ENCODE data around the gene GAREM1.
"Not testable (repeated sequence)": the region's sequence is repeated elsewhere in the genome, so short reads cannot be mapped to it uniquely, and the experiment has no call there.

The GAREM1 gene

DNA sequence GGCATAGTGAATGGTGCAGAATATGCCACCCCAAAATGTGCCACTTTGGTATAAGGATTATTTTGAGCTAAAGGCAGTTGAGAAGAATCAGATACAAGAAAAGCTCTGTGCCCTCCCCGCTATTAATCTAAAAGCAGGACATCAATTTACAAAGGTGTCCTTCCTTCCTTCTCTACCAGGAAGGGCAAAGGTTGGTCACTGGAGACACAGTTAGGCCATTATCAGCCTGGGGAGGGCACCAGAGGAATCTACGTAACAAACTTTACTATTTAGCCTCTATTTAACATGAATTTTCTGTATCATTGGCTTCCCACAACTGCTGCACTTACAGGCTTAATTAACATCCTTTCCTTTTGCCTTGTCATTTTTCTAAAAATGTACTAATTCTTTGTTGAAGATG lies 228.3 kb downstream of the GAREM1 start:
- TF ChIP-seq, protein P1, sequence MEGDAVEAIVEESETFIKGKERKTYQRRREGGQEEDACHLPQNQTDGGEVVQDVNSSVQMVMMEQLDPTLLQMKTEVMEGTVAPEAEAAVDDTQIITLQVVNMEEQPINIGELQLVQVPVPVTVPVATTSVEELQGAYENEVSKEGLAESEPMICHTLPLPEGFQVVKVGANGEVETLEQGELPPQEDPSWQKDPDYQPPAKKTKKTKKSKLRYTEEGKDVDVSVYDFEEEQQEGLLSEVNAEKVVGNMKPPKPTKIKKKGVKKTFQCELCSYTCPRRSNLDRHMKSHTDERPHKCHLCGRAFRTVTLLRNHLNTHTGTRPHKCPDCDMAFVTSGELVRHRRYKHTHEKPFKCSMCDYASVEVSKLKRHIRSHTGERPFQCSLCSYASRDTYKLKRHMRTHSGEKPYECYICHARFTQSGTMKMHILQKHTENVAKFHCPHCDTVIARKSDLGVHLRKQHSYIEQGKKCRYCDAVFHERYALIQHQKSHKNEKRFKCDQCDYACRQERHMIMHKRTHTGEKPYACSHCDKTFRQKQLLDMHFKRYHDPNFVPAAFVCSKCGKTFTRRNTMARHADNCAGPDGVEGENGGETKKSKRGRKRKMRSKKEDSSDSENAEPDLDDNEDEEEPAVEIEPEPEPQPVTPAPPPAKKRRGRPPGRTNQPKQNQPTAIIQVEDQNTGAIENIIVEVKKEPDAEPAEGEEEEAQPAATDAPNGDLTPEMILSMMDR (IDR thresholded peaks at IDR 0.05), result no peak
- DNase-seq, result no peak
- Mint-ChIP-seq H3K4me3 (no peak overlapping the region), H3K27ac (no peak overlapping the region), H3K36me3 (ENCODE audit: low read depth) (no peaks in the 10 kb centered on the region), H3K4me1 (no peaks in the 10 kb centered on the region), H3K9me3 (no peaks in the 10 kb centered on the region), H3K27me3 (ENCODE audit: low read depth, poor library complexity) (peaks cover 2% of the 10 kb centered on the region)

DNA sequence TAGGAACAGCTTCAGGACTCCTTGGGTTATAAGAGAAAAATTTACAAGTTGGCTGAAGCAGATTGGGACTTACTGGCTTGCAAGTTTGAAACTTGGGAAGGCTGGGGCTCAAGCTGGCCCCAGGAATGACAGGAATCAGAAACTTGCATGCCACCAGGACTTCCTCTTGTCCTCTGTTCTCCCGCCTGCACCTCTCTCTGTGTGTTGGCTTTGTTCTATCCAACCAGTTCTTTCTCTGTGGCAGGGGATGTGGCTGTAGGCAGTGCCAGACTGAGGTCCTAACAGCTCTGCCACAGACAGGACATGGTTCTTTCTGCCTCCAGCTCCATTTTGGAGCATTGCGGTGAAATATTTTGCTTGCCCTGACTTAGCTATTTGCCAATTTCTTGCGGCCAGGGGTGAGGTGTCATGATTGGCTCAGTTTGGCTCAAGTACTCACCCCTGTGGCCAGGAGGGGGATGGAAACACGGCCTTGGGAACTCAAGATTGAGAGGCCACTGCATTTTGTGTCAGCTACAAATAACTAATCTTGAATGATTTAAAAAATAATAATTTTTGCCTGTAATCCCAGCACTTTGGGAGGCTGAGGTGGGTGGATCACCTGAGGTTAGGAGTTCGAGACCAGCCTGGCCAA lies 231.9 kb downstream of the GAREM1 start:
- DNase-seq, result no peak
- Mint-ChIP-seq H3K27ac (no peak overlapping the region), H3K4me3 (no peak overlapping the region), H3K36me3 (ENCODE audit: low read depth) (peaks cover 3% of the 10 kb centered on the region), H3K9me3 (peaks cover 5% of the 10 kb centered on the region), H3K27me3 (ENCODE audit: low read depth, poor library complexity) (peaks cover 2% of the 10 kb centered on the region), H3K4me1 (no peaks in the 10 kb centered on the region)
- TF ChIP-seq, protein P1 (IDR thresholded peaks at IDR 0.05), result no peak

DNA sequence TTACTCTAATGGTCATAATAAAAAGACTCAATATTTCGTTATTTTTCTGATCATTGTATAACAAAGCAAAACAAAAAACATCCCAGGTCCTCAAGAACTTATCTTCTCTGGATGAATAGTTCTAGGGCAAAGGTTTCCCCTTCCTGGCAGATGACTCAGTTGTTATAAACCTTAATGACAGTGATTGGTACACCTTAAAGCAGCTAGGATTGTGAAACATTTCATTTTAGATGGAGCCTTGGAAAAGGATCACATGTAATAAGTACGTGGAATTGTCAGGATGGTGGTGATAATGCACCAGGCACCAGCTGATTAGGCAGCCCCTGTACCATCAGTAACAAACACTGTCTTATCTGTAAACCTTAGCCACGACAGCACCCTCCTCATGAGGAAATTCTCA lies 233.6 kb downstream of the GAREM1 start:
- peaks cover 5% of the 10 kb centered on the region for H3K36me3 Mint-ChIP-seq (ENCODE audit: low read depth)
- no peak overlapping the region for H3K4me3 Mint-ChIP-seq
- TF ChIP-seq, protein P1 (IDR thresholded peaks at IDR 0.05), result no peak
- H3K27ac Mint-ChIP-seq, result no peak overlapping the region
- DNase-seq, result no peak
- H3K9me3 Mint-ChIP-seq, result peaks cover 8% of the 10 kb centered on the region
- H3K27me3 Mint-ChIP-seq (ENCODE audit: low read depth, poor library complexity), result peaks cover 2% of the 10 kb centered on the region
- no peaks in the 10 kb centered on the region for H3K4me1 Mint-ChIP-seq

DNA sequence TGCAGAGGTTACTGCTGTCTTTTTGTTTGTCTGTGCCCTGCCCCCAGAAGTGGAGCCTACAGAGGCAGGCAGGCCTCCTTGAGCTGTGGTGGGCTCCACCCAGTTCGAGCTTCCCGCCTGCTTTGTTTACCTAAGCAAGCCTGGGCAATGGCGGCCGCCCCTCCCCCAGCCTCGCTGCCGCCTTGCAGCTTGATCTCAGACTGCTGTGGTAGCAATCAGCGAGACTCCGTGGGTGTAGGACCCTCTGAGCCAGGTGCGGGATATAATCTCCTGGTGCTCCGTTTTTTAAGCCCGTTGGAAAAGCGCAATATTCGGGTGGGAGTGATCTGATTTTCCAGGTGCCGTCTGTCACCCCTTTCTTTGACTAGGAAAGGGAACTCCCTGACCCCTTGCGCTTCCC lies 237.3 kb downstream of the GAREM1 start:
- peaks cover 12% of the 10 kb centered on the region for H3K9me3 Mint-ChIP-seq
- not testable (repeated sequence) for H3K4me1 Mint-ChIP-seq; H3K27me3 Mint-ChIP-seq (ENCODE audit: low read depth, poor library complexity); H3K4me3 Mint-ChIP-seq; DNase-seq; H3K36me3 Mint-ChIP-seq (ENCODE audit: low read depth); H3K27ac Mint-ChIP-seq

DNA sequence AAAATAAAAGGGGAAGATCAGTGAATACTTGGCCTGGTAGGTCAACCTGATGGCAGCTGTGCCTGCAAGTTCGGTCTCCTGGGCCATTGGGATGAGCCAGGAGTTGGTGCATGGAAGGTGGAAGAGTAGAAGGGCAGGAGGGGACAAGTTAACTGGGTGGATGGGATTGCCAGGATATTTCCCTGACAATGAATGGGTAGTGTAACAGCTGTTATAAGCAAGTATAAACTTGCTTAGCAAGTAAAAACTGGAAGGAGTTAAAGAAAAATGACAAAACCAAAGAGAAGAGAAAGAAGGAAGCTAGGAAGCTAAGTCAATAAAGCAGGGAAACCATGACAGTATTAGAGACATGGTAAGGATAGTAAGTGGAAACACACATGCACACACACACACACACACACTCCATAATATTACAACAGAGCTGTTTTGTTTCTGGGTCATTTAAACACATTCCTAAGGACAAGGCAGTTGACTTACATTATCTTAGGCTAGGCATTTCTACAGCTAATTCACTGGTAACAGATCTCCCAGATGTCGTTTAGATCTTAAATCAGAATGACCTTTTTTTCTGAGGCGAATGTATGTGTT lies 251.2 kb downstream of the GAREM1 start:
- no peak overlapping the region for H3K4me3 Mint-ChIP-seq

DNA sequence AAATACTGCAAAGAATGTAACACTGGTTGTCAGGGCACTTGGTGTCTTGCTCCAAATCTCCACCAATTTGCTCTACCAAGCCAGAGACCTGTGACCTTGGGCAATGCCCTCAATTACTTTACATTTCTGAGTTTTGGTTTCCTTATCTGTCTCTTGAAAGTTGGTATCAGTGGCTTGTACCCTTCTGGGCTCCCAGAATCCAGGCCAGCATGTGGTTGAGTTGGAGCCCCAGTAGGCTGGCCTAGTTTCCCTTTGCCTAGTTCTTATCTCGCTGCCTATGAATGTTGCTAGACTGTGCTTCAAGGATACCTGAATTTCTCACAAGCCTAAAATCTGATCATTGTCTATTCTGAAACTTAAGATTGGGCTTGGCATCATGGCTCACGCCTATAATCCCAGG lies 254.3 kb downstream of the GAREM1 start:
- Mint-ChIP-seq H3K27ac (no peak overlapping the region), H3K27me3 (ENCODE audit: low read depth, poor library complexity) (peaks cover 4% of the 10 kb centered on the region), H3K4me3 (no peak overlapping the region), H3K4me1 (no peaks in the 10 kb centered on the region), H3K9me3 (no peaks in the 10 kb centered on the region), H3K36me3 (ENCODE audit: low read depth) (no peaks in the 10 kb centered on the region)
- TF ChIP-seq, protein P1 (IDR thresholded peaks at IDR 0.05), result no peak
- no peak for DNase-seq

More for the DNA sequence above, 251.2 kb downstream of the GAREM1 start:
- no peaks in the 10 kb centered on the region for H3K36me3 Mint-ChIP-seq (ENCODE audit: low read depth)
- TF ChIP-seq, protein P1 (IDR thresholded peaks at IDR 0.05), result no peak
- DNase-seq, result no peak
- H3K27me3 Mint-ChIP-seq (ENCODE audit: low read depth, poor library complexity), result peaks cover 4% of the 10 kb centered on the region
- H3K27ac Mint-ChIP-seq, result no peak overlapping the region
- H3K9me3 Mint-ChIP-seq, result no peaks in the 10 kb centered on the region
- no peaks in the 10 kb centered on the region for H3K4me1 Mint-ChIP-seq

Data from nephron progenitor cell (in vitro differentiated cells).